Stimulated activated CD4-positive, alpha-beta T cell treated with anti-CD3 and anti-CD28 coated beads, Interleukin-15, amount 100 ng/mL, for 48 hours (primary cell): Measurements from ENCODE around the gene MMP25.

Source experiments
- DNase-seq, 2 donors: peaks; one replicate each; pipeline ENCODE4 v3.0.0-alpha.2; 2020; ENCODE audit warnings: low read depth in 2 of 2

MMP25 gene, protein sequence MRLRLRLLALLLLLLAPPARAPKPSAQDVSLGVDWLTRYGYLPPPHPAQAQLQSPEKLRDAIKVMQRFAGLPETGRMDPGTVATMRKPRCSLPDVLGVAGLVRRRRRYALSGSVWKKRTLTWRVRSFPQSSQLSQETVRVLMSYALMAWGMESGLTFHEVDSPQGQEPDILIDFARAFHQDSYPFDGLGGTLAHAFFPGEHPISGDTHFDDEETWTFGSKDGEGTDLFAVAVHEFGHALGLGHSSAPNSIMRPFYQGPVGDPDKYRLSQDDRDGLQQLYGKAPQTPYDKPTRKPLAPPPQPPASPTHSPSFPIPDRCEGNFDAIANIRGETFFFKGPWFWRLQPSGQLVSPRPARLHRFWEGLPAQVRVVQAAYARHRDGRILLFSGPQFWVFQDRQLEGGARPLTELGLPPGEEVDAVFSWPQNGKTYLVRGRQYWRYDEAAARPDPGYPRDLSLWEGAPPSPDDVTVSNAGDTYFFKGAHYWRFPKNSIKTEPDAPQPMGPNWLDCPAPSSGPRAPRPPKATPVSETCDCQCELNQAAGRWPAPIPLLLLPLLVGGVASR

GRCh38 chr16:3045758-3046640 is at the start of gene MMP25:
Gene MMP25 (plus strand): TSS chr16:3046561. CDS start chr16:3046918, 357 bp downstream.
- no peak for DNase-seq

GRCh38 chr16:2999929-3000328 is 46.4 kb upstream of the MMP25 start:
- no peak for DNase-seq

GRCh38 chr16:3000540-3000939 is 45.8 kb upstream of the MMP25 start:
- DNase-seq: no peak

DNA sequence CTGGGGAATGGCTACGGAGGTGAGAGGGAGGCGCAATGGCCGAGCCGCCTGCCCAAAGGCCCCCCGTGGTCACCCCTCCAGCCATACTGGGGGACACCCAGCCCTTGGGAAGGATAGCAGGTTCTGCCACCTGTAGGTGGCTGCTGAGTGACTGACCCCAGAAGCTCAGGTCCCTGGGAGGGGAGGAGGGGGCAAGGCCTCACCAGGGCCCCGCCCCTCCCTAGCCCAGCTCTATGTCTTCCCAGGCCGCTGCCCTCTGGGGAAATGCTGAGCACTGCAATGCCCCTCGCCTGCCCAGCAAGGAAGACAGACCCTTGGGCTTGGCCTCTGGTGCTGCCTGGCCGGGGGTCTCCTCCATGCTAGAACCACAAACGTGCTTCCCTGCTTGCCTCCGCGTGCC is 45.0 kb upstream of the MMP25 start:
- no peak for DNase-seq

GRCh38 chr16:3003582-3004270 is 42.6 kb upstream of the MMP25 start:
- peak; percentile 95 to 97 for DNase-seq

DNA sequence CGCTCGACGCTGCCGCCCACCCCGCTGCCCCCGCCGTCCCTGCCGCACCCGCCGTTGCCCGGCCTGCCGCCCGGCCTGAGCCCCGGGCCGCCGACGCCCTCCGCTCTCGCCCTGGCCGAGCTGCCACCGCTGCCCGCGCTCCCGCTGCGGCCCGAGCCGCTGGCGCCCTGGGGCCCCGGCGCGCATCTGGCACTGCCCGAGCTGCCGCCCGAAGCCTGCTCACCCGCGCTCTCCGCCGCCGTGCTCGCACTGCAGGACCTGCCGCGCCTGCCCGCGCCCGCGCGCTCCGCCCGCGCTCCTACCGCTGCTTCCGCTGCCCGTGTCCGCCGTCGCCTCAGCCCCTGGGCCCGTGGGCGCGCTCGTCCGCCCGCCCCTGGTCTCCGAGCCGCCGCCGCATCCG is 42.0 kb upstream of the MMP25 start:
- no peak for DNase-seq

GRCh38 chr16:3004781-3005284 is 41.5 kb upstream of the MMP25 start:
- DNase-seq: no peak

DNA sequence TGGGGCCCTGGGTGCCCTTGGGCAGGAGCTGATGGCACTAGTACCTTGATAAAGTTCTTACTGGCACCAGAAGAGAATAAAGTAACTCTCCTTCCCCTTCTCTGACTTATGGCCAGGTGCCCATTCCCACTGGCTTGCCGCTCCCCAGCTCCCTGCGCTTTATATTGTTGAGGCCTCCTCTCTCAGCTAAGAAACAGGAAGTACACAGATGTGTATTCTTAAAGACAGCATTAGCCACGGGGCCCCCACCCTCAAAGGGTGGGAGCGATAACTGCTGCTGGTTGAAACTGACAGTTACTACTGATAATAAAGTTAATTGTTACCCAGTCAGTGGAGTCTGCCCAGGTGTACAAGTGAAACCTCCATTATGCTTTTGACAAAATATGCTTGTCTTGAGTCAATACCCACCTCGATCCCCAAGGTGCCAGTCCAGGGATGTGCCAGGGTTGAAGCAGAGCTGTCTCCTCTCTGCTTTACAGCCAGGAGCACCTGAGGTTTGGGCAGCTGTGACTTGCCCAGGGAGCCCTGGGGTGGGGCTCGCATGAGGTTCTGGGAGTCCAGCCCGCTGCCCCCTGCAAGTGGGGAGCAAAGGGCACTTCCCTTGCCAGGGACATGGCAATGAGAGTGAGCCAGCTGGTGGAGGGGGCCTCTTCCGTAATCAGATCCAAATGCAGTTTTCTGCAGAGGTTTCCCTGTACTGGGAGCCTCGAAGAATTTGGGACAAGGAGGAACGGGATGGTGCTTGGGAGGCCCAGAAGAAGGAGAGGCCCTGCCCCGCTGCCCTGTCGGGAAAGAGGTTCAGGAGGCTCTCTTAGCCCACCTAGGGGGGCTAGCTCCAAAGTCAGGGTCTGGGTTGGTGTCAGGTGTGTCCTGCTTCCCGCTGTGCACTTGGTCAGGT is 39.1 kb upstream of the MMP25 start:
- DNase-seq: no peak

DNA sequence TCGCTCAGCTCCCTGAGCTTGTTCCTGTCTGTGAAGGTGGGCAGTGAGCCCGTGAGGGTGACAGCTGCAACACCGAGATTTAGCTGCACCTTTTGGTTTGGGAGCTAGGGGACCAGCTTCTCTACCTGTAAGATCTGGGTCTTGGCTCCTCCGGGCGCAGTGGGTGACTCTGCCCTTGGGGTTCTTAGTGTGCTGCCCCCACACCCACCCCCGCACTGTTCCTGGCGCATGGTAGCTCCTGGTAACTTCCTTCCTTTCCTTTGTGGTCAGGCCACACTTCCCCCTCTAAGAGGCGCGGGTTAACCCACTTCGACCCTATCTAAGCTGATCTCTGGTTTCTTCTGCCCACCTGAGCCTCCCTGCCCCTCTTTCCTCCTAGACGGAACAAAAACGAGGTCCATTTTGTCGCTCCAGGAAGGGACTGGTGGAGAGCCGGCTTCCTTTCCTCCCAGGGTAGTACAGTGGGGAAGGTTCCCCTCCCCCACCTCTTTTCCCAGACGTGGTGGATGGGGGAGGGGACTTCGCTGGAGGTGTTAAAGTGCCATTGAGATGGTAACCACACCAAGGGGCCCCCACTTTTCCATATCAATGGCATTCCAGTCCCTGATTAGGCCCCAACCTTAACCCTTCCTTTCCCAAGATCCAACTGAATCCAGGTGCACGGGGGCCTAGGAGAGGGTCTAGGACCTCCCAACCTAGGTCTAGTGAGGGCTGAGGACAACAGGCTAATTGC is 38.2 kb upstream of the MMP25 start:
- DNase-seq: no peak

DNA sequence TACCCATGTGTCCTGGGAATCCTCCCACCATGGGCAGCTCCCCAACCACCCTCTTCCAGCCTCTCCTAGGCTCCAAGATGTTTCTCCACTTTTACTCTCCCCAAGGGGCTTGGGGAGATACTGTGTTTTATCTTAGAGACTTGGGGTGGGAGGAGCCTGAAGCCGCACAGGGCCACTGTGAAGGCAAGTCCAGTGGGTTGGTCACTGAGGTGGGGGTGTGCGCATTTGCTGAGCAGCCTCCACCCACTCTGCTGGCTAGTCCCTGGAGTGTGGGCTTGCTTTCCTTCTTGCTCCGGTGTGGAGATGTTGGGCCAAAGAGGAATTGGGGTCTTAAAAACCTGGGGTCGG is 37.7 kb upstream of the MMP25 start:
- DNase-seq: no peak

DNA sequence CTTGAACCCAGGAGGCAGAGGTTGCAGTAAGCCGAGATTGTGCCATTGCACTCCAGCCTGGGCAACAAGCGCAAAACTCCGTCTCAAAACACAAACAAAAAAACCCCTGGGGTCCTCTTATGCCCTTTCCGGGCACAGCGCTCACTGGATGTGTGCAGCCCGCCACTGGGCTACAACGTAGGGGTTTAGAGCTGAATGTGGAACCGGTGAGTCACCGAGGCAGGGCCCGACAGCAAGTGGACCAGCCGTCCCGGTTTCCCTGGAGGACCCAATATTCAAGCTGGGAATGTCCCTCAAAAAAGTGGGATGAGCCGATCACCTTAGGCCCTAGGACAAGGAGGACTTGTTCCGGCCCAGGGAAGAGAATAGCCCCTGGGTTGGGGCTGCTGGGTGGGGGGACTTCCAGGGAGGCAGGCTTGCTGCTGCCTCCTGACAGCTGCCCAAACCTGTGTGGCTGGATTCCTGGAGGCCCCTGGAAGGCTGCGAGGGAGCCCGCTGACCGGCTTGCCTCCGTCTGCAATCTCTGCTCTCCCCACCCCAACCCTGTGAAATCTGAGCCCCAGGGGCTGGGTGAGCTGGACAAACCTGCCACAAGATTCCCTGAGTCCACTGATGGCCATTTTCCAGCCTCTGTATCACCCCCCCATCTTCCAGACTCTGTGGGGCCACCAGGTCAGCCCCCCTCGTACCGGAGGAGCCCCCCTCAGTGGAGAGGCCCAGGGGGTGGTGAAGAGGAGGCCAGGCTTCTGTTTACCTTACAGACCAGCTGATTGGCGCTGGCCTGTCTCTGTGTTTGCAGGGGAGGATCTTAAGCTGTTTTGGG is 36.6 kb upstream of the MMP25 start:
- no peak for DNase-seq

GRCh38 chr16:3010510-3010909 is 35.9 kb upstream of the MMP25 start:
- DNase-seq: no peak

- DNase-seq: no peak
Measured at GRCh38 chr16:3012246-3012645, 34.1 kb upstream of the MMP25 start.

GRCh38 chr16:3012828-3013420 is 33.4 kb upstream of the MMP25 start, which contains the start of gene CLDN9:
Gene CLDN9 (plus strand): TSS chr16:3012923. CDS start chr16:3013363, 440 bp downstream.
- no peak for DNase-seq

GRCh38 chr16:3013491-3013951 is 32.8 kb upstream of the MMP25 start:
- DNase-seq: no peak

DNA sequence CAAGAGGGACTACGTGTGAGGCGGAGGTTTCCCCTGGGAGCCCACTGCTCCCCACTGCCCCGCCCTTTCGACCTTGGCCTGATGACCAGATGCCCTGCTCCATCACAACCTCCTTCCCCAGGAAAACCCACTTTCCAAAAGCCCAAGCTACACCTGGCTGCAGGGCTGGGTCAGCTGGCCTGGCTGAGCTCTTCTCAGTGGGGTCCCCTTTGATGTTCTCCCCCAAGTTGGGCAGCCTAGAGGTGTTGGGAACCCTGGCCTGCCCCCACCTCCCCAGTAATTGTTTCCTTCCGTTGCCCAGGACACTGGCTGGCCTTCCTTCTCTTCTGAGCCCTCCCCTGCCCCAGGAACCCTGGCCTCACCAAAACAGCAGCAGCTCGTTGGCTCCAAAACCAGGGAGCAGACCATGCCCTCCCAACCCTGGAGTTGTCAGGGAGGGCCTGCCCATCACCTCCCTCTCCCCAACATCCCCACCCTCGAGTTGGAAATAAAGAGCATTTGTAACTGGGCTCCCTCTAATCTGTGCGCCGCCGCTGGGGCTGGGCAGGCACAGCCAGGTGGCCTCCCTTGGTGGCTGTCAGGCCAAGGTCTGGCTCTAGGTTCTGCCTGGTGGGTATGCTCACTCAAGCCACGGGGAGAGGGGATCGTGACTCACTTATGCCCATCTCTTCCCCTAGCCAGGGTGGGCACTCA is 32.2 kb upstream of the MMP25 start:
- no peak for DNase-seq

DNA sequence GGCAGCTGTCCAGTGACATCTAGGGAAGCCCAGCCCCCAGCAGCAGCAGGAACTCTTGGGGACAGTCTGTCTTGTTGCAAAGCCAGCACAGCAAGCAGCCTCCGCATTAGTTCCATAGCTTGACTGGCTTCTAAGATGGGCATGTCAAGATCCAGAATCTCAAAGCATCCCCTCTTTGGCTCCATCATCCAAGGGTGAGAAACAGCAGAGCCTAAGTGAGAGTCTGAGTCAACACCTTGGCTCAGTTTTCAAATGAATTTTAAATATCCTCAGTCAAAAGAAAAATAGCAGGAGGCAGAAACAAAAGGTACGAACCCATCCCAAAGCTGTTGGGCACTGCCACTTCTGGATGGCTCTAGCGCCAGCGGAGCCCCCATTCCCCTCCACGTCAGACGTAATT is 31.4 kb upstream of the MMP25 start:
- no peak for DNase-seq
